Measurements from ENCODE around the gene S100A5.

DNA sequence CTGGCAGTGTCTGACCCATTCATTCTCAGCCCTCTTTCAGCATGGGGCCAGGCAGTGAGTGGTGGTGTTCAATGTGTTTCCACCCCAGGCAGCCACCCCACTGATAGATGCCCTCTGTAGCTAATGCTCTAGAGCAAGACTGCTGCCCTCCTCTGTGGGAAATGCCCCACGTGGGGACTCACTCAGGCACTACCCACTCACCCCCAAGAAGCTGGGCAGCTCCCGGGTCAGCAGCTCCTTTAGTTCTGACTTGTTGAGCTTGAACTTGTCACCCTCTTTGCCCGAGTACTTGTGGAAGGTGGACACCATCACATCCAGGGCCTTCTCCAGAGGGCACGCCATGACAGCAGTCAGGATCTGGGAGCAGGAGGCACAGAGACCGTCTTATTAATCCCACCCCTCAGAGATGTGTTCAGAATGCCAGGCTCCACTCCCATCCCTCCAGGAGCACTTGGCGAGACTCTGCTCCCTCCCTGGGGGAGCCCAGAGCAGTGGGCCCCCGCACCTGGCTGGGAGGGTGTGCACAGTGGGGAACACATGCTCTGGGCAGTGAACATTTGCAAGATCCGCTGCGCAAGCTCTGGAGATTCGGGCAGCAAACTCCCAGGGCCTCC is 3.8 kb upstream of the S100A5 start:
- TF ChIP-seq CTCF (IDR thresholded peaks at IDR 0.05) = no peak
- no peak for TF ChIP-seq POLR2A (IDR thresholded peaks at IDR 0.05)
